ENCODE measurements around the gene THY1.

DNA sequence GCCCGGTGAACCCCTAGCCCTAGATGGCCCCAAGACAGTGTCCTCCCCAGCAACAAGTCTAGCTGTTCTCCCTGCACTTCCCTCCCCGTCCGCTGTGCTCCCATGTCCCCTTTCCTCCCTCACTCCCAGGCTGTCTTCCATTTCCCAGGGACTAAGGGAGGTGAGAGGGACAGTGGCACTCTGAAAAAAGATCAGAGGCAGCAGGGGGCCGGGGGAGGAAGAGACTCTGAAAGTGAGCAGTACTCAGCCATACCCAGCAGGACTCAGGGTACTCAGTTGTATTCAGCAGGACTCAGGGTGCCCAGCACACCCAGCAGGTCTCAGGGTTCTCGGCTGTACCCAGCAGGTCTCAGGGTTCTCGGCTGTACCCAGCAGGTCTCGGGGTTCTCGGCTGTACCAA is 48.4 kb upstream of the THY1 start:
- TF ChIP-seq, protein P1, sequence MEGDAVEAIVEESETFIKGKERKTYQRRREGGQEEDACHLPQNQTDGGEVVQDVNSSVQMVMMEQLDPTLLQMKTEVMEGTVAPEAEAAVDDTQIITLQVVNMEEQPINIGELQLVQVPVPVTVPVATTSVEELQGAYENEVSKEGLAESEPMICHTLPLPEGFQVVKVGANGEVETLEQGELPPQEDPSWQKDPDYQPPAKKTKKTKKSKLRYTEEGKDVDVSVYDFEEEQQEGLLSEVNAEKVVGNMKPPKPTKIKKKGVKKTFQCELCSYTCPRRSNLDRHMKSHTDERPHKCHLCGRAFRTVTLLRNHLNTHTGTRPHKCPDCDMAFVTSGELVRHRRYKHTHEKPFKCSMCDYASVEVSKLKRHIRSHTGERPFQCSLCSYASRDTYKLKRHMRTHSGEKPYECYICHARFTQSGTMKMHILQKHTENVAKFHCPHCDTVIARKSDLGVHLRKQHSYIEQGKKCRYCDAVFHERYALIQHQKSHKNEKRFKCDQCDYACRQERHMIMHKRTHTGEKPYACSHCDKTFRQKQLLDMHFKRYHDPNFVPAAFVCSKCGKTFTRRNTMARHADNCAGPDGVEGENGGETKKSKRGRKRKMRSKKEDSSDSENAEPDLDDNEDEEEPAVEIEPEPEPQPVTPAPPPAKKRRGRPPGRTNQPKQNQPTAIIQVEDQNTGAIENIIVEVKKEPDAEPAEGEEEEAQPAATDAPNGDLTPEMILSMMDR (IDR thresholded peaks at IDR 0.05): no peak
- TF ChIP-seq POLR2A (IDR thresholded peaks at IDR 0.05): no peak

Data from thyroid gland (tissue), 4 donors.